CD4-positive, alpha-beta T cell treated with Interleukin-15 for 4 hours (primary cell): ENCODE measurements around the gene RGSL1.

Source experiments
- DNase-seq: peaks from one replicate; pipeline ENCODE4 v3.0.0-alpha.2; 2020; ENCODE audit warnings: low spot score

RGSL1 gene

DNA sequence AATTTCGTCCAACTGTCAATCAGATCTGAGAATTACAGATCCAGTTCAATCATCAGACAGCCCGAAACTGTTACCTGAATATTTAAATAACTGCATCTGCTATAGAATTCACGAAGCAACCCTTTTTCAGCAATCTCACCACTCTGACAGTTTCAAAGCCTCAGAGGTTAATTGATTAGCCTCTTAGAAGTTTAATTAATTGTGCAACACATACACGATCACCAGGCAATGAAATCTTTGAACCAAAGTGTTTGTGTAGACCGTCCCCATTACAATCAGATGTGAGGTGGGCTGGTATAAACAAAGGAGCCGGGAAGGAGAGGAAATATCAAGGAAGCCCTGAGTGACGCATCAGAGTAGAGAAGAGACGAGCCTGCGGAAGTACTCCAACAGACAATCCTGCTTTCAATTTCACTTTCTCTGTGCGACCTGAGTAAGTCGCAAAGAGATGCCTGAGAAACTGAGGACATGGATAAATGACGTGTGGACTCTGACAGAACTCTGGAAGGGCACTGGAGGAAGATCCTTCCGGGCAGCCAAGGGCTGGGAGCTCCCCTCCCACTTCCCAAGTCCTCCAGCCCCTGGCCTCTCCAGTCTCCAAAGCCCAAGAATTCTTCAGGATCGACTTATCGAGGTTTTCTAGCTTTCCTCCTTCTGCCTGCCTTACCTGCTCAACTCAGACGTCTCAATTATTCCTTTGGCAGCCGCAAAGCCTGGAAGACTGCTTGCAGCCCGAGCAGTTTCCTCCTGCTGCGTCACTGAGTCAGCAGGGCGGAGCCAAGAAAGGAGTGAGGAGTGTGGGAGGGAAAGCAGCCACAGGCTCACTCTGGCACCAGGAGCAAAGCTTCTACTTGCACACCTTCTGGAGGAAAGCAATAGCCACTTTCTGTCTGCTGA lies 138.8 kb downstream of the RGSL1 start, which contains the start of gene RNASEL:
TSS of gene RNASEL (minus strand) at position 757 of the 897 bp plus-strand sequence. CDS start 2,450 bp downstream, outside the sequence.
- peak; percentile 59 for DNase-seq

DNA sequence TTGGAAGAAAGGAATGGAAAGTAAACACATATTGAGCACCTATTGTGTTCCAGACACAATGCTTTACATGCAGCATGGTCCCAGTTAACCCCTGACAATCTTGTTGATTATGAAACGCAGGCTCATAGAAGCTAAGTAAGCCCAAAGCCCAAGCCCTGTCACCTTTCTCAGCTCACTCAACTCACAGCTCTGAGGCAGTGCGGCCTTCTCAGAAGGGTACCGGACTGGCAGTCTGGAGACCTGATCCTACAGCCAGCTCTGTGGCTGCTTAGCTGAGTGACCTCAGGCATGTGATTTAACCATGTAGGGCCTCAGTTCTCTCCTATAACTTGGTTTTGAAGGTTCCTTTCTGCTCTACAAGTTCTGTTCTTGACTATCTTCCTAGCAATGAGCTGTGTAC lies 139.6 kb downstream of the RGSL1 start:
- no peak for DNase-seq

- no peak for DNase-seq
Observed at GRCh38 chr1:182589931-182590330, 140.0 kb downstream of the RGSL1 start.

GRCh38 chr1:182595641-182596240 lies 145.8 kb downstream of the RGSL1 start:
- DNase-seq = peak; percentile 65

DNA sequence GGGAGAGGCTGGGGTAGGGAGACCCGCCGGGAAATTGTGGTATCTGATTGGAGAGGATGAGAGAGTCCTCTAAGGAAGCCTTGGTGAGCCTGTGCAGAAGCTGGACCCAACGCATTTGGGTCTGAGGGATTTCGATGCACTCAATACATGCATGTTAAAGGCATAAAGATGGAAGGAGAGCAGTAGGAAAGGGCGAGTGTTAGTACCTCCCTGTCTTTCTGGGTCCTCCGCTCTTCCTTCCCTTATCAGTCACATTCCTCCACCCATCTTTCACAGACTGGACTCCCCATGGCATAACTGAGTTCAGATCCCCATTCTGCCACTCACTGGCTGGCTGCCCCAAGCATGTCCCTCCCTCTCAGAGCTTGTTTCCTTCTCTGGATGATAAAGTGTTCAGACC lies 147.0 kb downstream of the RGSL1 start:
- DNase-seq = no peak

DNA sequence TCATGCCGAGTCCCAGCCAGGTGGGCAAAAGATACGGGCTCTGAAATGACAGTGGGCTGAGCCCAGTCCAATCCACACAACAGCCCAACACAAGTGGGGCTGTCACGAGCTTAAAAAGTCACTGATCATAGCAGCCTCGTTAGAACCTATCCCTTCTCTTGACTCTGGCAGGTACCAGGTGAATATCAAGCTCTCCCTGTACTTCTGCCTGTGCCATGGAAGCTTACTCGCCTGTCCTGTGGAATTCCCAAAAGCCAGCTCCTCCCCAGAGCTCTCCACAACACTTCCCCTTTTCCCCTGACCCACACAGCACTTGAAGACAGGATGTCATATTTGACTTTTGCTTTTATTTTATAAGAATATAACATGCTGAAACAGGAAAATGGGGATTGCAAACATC lies 148.3 kb downstream of the RGSL1 start:
- DNase-seq = no peak

GRCh38 chr1:182599339-182599738 lies 149.4 kb downstream of the RGSL1 start:
- DNase-seq = no peak

GRCh38 chr1:182600036-182600713 lies 150.2 kb downstream of the RGSL1 start:
- no peak for DNase-seq

- no peak for DNase-seq
Observed at GRCh38 chr1:182600745-182601415, 150.9 kb downstream of the RGSL1 start.

DNA sequence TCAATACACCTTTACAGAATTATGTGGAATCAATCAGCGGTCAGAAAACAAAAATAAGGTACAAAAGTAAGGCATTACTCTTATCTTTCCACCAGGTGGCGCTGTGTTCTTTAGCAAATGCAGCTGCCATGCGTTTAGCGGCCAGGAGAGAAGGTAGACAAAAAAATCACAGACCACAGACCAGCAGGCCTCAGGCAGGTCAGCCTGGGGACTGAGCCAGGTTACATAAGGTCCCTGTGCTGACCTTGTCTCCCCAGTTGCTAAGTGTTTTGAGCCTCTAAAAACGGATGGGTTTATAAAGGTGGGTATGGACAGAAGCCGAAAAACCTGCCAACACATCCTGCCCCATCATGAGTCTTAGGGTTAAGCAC lies 151.5 kb downstream of the RGSL1 start:
- peak; percentile 78 for DNase-seq

DNA sequence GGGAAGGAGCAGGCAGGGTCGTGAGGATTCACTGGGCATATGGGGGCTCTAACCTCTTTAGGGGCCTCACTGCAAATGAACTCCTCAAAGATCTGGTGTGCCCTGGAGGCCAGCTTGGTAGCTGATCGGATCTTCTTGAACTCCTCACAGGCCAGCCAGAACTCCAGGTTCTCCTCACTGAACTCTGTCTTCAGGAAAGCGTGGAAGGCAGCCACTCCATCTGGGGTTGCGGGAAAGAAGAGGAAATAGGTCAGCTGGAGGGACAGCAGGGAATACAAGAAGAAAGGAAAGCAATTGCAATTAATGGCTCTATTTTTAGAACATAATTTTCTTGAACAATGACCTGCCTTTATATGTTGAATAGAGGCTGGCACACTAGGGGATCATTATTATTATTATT lies 152.0 kb downstream of the RGSL1 start:
- DNase-seq = no peak

DNA sequence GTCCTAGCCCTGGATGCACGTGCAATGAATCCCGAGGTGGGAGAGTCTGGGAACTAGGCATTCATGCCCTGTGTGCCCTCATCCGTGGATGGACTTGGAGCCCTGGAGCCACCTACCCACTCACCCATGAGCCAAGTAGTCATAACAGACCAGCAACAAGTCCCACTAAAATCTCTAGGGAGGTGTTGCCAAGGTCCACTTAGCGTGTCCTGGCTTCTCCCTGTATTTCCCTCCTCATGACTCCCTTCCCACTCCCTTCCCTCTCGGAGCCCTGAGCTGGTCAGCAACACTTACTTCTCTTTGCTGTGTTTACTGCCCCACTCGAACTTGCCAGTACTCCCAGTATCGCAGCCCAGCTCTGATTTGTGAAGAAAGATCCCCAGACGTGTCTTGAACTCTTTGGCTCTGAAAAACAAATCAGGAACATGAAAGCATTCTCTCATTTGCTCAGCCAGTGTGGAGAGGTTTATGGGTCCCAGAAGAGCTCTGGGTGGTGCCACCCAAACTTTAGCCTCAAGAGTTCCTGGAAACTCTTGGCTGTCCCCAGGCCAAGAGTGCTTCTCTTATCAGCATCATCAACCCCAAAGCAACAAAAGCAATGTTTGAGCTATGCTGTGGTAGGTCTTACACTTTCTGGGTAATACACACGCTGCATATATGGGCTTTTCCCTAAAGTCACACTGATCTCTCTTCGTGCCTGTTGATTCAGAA lies 153.1 kb downstream of the RGSL1 start:
- DNase-seq = peak; percentile 72

GRCh38 chr1:182603646-182604174 lies 153.8 kb downstream of the RGSL1 start:
- no peak for DNase-seq

DNA sequence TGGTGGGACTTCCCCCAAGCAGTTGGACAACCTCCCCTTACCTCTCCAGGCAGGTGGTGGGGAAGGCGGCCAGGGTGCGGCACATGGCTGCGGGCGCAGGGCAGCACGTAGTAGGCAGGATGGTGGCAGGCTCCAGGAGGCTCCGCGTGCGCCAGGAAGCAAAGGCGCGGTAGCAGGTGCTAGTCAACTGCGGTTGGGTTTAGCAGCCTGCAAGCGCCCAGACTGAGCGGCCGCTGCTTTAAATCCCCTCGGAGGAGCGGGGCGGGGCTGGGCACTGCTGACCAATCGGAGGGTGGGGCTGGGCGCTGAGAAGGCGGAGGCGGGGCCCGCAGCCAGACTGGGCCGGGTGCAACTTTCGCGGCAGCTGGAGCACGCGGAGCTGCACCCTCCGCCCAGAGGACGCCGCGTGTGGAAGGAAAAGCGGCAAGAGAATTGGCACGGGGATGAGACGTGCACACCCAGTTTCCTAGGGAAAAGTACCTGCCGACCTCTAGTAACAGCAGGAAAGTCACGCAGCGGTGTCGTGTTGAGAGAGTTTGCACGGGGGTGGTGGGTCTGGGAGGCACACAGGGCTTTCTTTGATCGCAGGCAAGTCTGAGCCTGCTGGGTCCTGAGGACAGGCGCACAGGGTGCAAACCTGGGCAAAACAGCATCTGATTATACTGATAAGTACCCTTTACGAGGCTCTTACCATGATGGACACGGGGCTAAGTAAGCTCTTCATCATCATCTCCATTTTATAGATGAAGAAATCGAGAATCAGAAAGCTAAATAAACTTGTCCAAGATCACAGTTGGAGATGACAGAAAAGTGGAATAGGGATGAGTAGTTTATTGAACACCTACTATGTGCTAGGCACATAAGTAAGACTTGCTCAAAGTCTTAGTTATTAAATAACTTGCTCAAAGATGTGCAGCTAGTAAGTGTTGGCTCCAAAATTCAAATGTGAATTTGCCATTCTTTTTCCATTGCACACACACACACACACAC lies 154.5 kb downstream of the RGSL1 start, which contains the start of gene RGS16:
TSS of gene RGS16 (minus strand) at position 215 of the 990 bp plus-strand sequence. CDS start at position 85, 130 bp downstream.
- peak; percentile 92 for DNase-seq

DNA sequence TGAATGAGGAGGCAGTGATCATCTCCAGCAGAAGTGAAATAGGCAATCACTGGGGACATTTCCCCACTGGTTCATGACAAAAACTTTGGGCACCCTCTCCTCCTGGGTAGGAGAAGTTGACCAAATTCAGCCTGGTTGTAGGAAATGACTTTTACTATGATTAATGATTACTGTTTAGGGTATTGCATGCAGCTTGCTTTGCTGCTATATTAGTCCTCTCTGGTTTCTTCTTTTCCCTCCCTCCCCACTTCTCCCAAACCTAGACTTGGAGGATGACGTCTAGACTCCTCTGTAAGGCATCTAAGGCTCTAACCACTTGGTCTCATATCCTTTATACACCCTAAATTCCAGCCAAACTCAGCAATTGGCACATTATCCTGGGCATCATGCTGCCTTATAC lies 157.6 kb downstream of the RGSL1 start:
- DNase-seq = no peak

GRCh38 chr1:182608236-182608635 lies 158.3 kb downstream of the RGSL1 start:
- DNase-seq = no peak

- no peak for DNase-seq
Observed at GRCh38 chr1:182608845-182609610, 159.1 kb downstream of the RGSL1 start.
